CD4-positive, alpha-beta T cell treated with Interleukin-17A for 1 hour (primary cell): ENCODE results near the gene PTPRN2.
"Not testable (repeated sequence)": the region's sequence is repeated elsewhere in the genome, so short reads cannot be mapped to it uniquely, and the experiment has no call there.

Experiments
- DNase-seq: peaks from one replicate; pipeline ENCODE4 v3.0.0-alpha.2; 2020

The PTPRN2 gene

DNA sequence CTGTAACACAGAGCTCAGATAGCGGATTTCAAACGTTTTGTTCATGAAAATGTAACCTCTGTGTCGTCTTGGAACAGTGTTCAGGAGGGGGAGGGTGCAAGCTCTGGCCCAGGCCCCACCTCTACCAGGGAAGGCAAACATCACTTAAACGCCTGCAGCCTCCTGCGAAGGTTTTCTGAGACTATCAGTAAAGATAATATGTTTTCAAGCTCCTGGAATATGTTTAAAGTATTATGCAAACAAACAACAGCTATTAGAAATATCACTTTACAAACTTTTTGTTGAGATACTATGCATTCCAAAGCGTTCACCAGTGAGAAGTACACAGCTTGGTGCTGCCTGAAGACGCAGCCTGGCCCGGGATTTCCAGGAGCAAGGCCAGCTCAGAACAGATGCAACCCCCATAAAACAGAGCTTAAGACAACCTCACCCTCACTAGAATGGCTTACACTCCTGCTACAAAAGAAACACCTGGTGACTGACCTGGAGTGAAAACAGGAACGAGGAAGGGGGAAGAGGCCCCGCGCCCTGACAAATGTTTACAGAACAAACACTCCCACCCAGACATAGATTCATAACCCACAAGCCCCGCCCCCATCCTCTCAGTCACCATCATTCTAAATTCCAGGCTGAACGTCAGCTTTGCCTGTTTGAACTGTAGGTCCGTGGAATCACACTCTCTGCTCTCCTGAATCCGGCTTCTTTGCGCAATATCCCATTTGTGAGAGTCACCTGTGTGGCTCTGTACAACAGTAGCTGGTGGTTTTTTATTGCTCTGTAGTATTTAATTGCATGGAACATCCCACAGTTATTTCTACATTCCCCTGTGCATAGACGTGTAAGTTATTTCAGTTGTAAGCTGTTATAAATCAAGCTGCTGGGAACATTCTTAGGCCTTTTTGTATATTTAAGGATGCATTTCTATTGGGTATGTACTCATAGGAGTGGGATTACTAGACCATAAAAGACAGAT, 155.0 kb downstream of the PTPRN2 start:
- DNase-seq, result no peak

DNA sequence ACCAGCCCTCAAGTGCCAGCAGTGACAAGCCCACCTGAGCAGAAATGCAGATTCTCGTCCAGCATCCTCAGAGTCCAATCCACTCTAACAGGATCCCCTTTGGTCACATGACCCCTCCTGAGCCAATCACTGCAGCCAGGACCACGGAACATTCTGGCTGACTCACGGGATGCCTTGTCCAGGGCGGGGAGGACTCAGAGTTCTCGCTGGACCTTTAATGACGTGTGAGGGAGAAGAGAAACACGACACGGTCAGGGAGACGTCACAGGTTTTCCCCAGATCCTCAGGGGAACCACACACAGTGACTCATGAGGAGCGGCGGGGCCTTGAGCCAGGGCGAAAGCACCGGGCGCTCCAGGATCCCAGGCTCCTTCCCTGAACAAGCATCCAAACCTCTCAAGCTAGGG, 155.7 kb downstream of the PTPRN2 start:
- no peak for DNase-seq

DNA sequence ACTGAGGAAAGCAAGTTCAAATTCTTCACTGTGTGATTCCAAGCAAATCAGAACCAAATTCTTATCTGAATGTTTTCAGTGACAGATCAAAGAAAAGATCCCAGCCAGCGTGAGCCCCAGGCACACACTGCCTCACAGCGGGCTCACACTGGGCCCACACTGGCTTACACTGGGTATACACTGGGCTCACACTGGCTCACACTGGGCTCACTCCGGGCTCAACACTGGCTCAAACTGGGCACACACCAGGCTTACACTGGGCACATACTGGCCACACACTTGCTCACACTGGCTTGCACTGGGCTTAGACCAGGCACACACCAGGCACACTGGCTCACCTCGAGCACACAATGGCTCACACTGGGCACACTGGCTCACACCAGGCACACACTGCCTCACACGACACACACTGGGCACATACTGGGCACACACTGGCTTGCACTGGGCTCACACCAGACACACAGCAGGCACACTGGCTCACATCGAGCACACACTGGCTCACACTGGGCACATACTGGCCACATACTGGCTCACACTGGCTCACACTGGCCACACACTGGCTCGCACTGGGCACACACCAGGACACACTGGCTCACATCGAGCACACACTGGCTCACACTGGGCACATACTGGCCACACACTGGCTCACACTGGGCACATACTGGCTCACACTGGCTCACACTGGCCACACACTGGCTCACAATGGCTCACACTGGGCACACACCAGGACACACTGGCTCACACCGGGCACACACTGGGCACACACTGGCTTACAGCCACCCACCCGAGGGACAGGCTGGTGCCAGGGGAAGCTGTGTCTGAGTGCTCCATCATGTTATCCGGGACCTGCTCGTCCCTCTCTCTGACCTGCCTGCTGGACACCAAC, 156.3 kb downstream of the PTPRN2 start:
- no peak for DNase-seq

DNA sequence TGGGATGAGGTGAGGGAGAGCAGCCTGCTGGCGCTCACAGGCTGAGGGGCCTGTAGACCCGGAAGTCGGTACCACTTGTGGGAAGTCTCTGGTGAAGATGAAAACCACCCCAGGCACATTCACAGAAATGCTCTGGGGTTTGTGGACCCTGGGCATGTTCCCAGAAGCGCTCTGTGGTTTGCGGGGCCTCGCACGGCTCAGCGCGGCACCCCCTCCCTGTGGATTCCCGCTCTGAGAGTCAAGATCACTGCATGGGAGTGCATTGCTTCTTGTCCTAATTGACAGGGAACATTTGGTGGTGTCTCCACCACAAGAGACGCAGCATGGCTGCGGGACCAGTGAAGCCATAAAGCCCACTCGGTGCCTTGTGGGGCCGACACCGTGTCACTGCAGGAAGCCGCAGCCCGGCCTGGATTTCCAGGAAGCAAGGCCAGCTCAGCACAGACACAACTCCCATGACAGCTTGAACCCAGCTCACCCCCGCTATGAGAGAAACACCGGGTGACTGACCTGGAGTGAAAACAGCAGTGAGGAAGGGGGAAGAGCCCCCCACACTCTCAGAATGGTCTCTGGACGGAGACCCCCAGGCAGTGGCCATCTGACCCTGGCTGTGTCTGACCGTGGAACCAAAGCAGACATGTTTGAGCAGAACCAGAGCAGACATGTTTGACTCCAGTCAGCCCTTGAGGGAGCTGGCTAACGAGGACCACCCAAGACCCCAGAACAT, 157.2 kb downstream of the PTPRN2 start:
- no peak for DNase-seq

DNA sequence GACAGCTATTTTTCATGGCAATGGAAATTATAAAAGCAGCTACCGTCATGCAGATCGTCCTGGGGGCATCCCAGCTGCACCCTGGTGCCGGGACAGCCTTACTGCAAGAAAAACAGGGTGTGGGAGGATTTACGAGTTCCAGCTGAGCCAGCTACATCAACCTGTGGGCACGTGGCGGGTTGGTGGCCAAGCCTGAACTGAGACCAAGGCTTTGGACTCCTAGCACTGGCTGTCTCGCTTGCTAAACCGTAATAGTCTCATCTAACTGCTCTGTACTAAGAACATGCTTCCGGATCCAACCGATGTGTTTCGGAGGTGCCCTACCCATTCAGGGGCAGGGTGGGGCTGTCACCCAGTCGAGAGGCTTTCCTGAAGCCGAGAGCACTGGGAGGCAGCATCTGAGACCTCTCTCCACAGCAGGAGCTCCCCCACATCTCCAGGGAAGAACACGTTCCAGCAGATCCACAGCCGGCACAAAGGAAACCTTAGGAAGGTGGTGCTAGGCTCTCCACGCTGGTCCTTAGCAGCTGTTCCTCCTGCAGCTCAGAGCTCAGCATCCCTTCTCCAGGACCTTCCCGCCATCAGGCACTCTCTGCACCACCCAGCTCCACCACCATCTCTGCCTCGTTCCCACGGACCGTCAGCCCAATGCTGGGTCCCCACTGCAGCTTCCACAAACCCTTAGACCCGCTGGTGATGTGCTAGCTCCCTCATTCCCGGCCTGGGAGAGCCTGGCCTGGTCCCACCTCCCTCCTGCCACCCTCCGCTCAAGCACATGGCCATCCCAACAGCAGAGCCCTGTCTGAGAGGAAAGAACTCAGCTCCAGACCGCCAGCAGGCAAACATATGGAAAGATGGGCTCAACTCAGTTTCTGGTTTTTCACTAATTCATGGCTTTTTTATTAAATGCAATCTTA, 158.5 kb downstream of the PTPRN2 start:
- DNase-seq, result no peak

DNA sequence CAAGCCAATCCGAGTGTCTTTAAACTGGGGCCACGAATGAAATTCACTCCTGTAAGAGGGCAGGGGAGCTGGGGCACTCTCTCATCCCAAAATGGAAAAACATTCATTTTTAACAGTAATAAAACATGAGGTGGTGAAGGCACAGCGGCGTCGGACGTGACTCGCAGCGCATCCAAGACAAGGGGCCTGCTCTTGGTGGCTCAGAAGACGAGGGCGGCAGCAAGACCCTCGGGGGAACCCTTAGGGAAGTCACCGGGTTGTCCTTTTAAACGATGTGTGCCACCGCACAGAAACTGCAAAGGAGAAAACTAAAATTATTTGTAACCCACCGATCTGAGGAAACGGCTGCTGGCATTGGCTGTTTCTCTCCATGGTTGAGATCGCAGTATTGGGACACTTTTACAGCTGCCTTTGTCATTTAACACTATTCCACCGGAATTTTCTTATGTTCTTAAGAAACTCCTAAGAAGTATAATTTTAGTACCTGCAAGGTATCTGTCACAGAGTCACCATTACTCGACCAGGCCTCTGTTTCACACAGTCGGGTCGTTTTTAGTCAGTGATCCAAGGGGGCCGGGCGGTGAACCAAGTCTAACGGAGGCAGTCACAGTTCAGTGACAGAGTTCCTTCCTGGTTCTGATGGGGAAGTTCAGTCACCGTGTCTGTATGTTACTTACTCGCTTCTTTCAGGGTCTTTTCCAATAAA, 159.3 kb downstream of the PTPRN2 start:
- DNase-seq, result no peak

DNA sequence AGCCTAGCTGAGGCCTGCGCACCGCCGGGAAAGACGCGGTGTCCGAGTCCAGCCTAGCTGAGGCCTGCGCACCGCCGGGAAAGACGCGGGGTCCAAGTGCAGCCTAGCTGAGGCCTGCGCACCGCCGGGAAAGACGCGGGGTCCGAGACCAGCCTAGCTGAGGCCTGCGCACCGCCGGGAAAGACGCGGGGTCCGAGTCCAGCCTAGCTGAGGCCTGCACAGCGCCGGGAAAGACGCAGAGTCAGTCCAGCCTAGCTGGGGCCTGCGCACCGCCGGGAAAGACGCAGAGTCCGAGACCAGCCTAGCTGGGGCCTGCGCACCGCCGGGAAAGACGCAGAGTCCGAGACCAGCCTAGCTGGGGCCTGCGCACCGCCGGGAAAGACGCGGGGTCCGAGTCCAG, 161.9 kb downstream of the PTPRN2 start:
- DNase-seq, result not testable (repeated sequence)

DNA sequence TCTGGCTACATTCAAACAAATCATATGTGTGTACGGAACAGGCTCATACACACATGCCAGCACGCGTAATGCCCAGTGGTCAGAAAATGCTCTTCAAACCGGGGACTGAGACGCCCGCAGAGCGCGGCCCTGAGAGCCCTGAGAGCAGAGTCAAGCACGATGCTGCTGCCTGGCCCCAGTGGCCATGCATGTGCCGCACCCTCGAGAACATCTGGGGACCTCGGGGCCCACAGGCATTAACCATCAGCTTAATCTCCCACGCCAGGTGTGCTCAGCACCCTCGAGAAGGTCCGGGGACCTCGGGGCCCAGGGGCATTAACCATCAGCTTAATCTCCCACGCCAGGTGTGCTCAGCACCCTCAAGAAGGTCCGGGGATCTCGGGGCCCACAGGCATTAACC, 163.1 kb downstream of the PTPRN2 start:
- DNase-seq, result no peak

DNA sequence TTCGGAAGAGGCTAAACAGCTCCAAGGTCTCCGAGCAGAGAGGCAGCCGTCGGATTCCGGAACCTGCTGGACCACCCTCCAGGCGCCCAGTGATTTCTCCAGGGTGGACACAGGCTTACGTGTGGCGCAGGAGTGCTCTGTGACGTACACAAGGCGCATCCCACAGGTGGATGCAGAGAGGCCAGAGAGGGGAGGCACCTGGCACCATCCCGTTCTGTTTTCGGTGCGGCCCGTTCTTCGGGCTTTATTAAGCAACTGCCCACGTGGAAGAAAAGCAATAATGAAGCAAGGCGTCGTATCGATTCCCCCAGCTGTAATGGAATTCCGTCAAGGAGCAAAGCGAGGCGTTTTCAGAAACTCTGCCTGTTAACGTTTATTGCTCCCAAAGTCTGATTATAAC, 163.6 kb downstream of the PTPRN2 start:
- DNase-seq, result no peak

DNA sequence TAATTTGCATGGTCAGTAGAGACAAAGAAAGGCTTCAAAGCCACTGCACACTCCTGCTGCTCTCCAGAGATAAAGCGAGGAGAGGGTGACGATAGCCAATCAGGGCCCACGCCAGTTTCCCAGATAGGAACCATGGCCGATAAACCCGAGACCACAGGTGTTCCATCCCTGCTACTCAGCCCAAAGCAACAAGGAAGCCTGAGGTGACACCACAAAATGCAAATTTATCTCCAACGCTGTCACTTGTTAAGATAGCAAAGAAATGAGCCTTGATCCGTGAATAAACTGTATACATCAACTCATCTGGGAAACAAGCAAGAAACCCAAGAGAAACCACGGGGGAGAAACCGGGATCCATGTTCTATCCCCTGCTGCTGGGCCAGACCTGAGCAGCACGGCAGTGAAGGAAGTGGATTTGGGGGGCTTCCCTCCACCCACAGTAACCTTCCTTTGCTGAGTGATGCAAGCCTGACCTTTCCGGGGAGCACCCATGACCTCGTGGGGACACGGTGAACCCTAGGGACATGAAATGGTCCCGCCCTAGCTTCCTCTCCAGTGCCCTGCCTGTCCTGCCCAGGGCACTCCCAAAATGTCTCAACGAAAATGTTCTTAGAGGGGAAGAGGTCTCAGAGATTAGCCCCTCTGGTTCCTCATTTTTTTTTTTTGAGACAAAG, 164.6 kb downstream of the PTPRN2 start:
- DNase-seq, result no peak

DNA sequence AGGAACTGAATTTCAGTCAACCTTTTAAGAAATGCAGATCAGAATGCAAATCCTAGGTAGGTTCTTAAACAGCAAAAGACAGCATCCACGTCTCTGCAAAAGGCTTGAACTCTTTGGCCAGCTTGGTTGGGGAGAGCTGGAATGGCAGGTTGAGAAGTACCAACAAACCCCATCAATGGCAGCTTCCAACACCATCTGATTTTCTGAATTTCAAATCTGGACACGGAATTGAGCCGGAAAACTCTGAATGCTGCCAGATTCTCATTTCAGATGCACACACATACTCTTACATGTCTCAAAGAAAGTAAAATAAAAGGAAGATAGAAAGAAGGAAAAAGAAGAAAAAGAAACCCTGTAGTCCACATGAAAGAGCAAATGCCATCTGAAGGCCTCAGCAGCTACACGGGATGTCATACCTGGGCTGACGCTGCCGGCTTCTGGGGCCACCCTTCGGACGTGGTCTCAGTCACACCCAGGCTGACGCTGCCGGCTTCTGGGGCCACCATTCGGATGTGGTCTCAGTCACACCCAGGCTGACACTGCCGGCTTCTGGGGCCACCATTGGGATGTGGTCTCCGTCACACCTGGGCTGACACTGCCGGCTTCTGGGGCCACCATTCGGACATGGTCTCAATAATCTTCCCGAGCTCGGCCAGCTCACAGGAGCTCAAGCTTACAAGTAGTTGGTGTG, 165.3 kb downstream of the PTPRN2 start:
- no peak for DNase-seq

DNA sequence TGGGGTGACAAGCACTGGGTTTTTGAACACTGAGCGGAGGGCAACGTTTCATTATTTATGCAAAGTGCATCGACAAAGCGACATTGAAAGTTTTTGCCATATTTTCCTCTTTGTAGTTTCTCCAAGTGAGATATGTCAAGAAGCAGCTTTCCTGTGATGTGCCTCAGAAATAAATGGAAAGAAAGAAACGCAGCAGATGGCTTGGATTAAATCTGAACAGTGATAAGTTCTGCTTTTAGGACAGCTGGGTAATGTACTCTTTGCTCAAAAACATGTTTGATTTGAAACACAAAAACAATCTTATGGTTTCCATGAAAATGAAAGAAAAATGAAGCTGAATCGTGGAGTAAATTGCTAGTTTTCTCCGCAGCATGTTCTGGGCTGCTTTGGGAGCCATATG, 166.3 kb downstream of the PTPRN2 start:
- no peak for DNase-seq

DNA sequence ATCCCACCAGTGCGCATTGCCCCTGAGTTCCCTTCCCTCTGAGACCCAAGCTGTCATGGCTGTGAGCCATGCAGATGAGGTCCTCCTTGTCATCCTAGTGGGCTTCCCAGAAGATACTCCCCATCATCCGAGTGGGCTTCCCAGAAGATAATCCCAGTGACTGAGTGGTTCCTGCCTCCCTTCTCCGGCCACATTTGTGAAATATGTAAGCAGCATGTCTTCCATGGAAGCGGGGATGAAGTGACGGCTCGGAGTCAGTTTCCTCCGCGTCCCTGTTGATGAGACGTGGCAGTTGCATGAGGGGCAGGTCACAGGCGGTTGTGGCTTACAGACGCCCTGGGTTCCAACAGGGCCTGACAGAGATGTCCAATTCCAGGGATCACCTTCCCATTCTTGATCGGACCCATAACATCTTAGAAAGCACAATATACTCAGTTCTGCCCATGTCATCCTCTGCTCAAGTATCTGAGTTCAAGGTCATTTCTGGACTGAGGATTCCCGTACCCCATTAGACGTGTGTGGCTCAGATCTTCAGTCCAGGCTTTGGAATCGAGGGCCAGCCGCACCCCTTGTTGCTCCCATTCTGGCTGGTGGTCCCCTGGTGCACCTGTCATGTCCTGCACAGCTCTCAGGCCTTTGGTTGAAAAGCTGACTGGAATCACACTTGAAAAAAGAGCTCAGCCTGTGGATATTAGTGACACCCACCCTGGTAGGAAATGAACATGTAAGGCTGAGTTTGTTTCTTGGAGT, 166.9 kb downstream of the PTPRN2 start:
- DNase-seq, result no peak

DNA sequence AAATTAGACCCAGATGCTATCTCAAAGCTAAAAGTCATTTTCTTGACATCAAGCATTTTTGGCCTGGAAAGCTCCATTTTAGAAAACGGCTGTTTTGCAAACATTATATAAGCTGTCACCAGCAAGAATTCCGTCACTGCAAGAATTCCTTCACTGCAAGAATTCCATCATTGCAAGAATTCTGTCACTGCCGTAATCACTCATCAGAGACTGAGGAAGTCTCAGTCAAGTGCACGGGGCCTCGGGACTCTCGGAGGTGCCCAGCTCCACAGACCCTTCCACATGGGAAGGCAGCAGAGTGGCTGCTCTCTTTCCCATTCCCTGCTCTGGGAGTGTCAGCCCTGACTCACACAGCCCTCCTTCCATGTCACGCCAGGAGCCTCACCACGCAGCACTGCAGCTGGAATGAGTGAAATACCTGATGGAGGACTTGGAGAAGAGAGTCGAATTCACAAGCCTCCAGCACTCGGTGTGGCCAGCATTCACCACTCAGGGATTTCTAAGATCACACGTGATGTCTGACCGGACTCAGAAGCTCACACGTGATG, 168.3 kb downstream of the PTPRN2 start:
- DNase-seq, result no peak

DNA sequence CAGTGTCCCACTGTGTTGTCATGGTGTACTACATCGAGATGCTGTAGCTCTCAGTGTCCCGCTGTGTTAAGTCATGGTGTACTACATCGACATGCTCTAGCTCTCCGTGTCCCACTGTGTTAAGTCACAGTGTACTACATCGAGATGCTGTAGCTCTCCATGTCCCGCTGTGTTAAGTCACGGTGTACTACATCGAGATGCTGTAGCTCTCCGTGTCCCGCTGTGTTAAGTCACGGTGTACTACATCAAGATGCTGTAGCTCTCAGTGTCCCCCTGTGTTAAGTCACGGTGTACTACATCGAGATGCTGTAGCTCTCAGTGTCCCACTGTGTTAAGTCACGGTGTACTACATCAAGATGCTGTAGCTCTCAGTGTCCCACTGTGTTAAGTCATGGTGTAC, 169.2 kb downstream of the PTPRN2 start:
- not testable (repeated sequence) for DNase-seq

DNA sequence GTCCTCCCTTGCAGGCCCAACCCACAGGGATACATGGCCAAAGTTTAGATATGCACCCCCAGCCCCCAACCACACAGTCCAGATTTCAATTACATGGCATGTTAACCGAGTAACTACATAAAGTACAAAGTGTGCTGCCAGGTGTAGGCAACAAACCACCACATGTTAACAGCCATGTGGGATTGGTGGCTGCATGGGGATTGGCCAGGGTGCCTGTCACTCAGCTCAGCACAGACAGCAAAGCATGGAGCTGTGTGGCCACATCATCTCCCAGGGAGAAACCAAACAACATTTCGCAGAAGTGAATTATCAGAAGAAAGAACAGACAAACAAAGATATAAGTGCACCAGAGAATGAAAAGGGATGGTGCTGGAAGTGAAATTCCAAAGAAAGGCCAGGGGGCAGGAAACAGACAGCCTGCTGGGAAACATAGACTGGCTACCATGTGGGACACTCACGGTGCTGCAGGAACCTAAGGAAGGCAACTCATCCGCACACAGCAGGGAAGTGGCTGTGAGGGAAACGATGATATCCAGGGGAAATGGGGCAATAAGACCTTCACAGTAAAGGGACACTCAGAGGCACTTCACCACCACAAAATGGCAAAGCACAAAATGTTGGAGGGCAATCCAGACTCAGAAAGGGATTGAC, 171.2 kb downstream of the PTPRN2 start:
- no peak for DNase-seq

DNA sequence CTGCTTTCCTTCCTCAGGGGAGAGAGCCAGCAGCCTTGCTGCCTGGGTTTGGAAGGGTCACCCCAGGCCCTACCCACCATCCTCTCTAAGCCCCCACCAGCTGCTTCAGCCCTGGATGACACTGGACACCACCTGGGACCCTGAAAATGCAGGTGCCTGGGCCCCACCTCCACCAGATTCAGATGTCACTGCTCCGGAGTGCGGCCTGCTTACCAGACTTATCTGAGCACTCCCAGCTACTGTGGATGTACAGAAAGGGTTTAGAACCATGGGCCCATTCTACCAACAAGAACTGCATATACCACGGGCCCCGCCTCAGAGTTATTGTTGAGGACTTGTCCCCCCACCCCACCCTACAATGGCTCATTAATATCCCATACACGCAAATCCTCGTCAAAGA, 172.3 kb downstream of the PTPRN2 start:
- no peak for DNase-seq

DNA sequence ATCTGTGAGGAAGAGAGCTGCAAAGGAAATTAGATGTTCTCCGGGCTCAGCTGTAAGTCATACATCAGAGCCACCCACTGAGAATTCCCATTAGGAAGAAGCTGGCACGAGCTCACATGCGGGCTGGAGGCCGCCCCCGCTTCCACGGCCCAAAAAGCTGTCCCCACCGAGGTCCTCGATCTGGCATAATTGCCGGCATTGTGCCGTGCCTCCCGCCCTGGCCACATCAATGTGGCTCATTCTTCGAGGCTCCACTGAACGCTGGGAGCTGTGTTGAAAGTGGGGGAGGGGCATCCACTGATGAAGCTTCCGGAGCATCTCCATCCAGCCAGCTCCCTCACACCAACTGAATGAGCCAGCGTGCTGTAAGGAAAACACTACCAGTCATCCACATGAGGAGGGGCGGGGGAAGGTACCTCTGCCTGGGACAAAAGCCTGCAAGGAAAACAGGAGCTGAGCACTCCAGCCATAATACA, 173.1 kb downstream of the PTPRN2 start:
- no peak for DNase-seq
